GM18907 (cell line): ENCODE data around the gene ZNF444.
"Not testable (repeated sequence)": the region's sequence is repeated elsewhere in the genome, so short reads cannot be mapped to it uniquely, and the experiment has no call there.

Source experiments
- ATAC-seq: cut with Tn5 transposase; IDR thresholded peaks from one replicate; pipeline ENCODE4 v1.9.1; 2021; ENCODE audit warnings: mild to moderate bottlenecking, moderate library complexity; ENCODE audit not compliant: unreplicated experiment

Gene ZNF444

GRCh38 chr19:56175861-56176307, 34.8 kb downstream of the ZNF444 start, which contains the start of gene GALP:
Gene GALP (plus strand): TSS chr19:56176008. CDS start chr19:56177109, 1,101 bp downstream.
- not testable (repeated sequence) for ATAC-seq

DNA sequence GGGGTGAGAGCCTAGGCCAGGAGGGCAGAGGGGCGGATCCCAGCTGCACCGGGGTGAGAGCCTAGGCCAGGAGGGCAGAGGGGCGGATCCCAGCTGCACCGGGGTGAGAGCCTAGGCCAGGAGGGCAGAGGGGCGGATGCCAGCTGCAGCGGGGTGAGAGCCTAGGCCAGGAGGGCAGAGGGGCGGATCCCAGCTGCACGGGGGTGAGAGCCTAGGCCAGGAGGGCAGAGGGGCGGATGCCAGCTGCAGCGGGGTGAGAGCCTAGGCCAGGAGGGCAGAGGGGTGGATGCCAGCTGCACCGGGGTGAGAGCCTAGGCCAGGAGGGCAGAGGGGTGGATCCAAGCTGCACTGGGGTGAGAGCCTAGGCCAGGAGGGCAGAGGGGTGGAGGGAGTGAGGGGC, 35.2 kb downstream of the ZNF444 start:
- ATAC-seq: not testable (repeated sequence)

DNA sequence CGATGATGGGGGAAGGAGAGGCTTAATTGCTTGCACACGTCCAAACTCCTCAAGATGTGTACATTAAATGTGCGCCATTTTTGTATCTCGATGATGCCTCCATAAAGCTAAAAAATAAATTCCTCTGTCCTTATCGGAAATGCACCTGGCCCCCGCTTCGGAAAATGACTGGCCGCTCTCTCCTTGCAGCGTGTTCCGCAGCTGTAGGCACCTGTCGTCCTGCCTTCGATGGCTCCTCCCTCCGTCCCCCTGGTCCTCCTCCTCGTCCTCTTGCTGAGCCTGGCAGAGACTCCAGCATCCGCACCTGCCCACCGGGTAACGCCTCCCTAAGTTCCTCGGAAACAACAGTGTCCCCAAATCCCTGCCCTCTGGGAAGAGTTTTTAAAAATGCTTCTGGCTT, 35.8 kb downstream of the ZNF444 start:
- no peak for ATAC-seq

DNA sequence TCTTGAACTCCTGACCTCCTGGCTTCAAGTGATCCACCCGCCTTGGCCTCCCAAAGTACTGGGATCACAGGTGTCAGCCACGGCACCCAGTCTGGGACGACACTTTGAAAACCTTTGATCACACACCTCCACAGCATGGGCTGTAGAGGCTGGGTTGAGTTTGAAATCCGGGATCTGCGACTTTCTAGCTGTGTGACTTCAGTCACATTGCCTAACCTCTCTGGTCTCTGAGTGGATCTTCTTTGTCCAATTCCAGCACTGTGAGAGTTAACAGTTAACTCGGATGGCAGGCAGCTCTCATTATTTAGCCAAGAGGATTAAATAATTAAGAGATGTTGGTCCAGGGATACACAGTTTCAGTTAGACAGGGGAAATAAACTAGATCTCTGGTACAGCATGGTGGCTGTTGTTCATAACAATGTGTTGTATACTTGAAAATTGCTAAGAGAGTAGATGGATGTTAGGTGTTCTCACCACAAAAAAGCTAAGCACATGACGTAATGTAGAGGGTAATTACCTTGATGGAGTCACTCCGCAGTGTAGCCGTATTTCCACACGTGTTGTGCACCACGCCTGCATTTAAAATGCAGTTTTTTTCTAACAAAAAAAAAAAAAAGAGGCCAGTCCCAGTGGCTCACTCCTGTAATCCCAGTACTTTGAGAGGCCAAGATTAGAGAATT, 36.6 kb downstream of the ZNF444 start:
- no peak for ATAC-seq

DNA sequence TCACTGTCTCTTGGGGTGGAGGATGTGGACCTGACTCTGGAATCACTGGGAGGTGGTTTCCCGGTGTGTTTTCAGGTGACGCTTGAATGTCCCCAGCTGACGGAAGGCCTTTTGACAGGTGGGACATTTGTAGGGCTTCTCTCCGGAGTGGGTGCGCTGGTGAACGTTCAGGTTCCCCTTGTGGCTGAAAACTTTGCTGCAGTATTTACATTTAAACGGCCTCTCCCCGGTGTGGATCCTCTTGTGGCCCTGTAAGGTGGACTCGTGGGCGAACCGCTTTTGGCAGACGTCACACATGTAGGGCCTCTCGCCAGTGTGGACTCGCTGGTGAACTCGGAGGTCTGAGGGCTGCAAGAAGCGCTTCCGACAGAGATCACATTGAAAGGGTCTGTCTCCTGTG, 48.7 kb downstream of the ZNF444 start:
- no peak for ATAC-seq

DNA sequence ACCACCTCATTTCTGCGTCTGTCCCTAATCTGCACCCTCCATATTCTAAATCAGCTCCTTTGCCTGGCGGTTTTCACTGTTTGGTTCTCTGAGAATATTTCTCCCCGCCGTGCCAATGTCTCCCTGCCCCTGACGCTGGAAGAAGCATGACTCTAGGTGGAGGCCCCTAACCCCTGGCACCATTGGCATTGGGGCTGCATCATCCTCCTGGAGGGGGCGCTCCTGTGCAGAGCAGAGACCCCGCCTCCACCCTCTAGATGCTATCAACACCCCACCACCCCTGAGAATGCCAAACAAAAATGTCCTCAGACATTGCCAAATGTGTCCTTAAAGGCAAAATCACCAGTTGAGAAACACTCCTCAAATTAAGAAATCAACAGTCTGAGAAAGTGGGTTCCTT, 50.0 kb downstream of the ZNF444 start:
- no peak for ATAC-seq

DNA sequence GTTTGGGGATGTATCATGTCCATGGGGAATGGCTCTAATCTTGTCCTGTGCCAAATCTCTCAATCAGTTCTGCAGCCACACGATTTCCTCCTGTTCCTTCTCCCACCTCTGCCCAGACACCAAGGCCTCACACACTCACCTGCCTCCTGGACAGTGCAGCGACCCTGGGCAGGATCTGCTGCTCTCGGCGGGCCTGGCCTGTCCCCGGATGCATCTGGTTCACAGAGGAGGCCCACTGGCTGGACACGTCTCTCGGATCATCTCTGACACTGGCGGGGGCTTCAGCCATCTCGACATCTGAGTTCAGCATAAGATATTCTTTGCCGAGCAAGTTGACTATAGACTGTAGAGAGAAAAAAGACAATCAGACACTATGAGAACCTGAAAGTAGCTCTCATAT, 50.6 kb downstream of the ZNF444 start:
- no peak for ATAC-seq

GRCh38 chr19:56193981-56194640, 53.0 kb downstream of the ZNF444 start:
- no peak for ATAC-seq

DNA sequence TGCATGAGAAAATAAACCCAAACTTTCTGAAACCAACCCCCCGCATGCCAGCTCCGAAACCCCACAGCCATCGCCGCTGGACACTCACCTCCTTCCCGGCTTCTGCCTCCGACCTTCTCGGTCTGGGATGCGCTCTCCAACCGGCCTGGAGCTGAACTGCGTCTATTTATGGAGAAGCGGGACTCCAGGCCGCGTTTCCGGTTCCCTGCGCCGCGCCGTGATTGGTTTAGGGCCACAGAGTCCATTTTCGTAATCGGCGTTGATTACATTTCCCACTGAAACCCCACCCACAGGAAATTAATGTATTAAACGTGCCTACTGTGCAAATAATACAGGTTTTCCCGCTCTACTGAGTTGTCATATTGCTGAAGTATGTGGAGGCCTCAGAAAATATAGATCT, 56.6 kb downstream of the ZNF444 start, which contains the start of gene ZSCAN5B:
ZSCAN5B (minus strand) TSS at position 138 of the 400 bp plus-strand sequence. CDS start 4,731 bp downstream, outside the sequence.
- not testable (repeated sequence) for ATAC-seq

DNA sequence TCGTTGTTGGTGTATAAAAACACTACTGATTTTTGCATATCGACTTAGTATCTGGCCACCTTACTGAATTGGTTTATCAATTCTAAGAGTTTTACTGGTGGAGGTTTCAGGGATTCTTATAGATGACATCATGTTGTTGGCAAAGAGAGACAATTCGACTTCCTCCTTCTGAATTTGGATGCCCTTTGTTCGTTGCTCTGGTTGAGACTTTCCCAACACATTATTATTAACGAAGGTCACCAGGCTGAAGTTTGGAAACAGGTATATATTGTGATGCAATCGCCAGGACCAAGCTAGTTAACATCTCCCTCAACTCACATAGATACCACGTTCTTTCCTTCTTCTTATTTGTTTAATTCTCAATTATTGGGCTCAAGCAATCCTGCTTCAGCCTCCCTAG, 58.6 kb downstream of the ZNF444 start:
- ATAC-seq: no peak

- no peak for ATAC-seq
Measured at GRCh38 chr19:56201973-56202372, 60.9 kb downstream of the ZNF444 start, which contains the start of gene ZSCAN5C. Gene ZSCAN5C (plus strand): TSS chr19:56202273. CDS start chr19:56205914, 3,641 bp downstream.

DNA sequence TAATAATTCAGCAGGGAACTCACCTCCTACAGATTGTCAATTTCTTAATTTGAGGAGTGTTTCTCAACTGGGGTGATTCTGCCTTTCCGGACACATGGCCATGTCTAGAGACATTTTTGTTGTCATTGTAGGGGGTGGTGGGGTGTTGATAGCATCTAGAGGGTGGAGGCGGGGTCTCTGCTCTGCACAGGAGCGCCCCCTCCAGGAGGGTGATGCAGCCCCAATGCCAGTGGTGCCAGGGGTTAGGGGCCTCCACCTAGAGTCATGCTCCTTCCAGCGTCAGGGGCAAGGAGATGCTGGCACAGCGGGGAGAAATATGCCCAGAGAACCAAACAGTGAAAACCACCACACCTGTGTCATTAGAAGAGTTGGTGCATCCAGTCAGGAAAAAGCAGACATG, 66.5 kb downstream of the ZNF444 start:
- not testable (repeated sequence) for ATAC-seq

DNA sequence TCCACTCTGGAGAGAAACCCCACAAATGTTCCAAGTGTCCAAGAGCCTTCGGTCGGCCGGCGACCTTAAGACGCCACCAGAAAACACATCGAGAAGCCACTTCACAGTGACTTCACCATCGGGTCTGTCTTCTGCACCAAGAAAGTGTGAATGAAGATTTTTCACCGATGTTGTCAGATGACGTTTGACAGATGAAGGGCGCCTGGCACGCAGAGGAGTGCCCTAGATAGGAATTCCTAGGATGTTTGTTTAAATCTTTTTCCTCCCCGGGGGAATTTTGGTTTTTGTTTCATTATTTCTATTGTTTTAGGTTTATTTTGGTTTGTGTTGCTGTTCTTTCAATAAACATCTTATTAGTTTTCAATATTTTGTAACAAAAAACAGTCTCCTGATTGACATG, 68.0 kb downstream of the ZNF444 start:
- no peak for ATAC-seq

- ATAC-seq: not testable (repeated sequence)
Measured at GRCh38 chr19:56210036-56210435, 68.9 kb downstream of the ZNF444 start.
